Neural cell (in vitro differentiated cells): Measurements from ENCODE around the gene KCNIP2. TPM values are rescaled to one million over a fixed set of nuclear protein-coding genes. Genes with fewer than 3 reads are reported as not detected.

ENCODE experiments used
- H2AFZ ChIP-seq: fragments of 200-600, 300-800 bp; sonication (generic), shearing (Covaris generic); 2 replicates; pipeline ENCODE4 v1.6.0; 2014; ENCODE audit warnings: low read depth, mild to moderate bottlenecking, antibody characterized with exemption, low read length, moderate library complexity
- H3F3A ChIP-seq: fragments of 200-600 bp; shearing (Covaris generic); 2 replicates; pipeline ENCODE4 v1.6.1; 2016; ENCODE audit warnings: mild to moderate bottlenecking, moderate library complexity, mixed read lengths, antibody characterized with exemption, low read length; ENCODE audit not compliant: insufficient read depth, poor library complexity, severe bottlenecking
- H3K27ac ChIP-seq: fragments of 200-600, 300-800 bp; sonication (generic), shearing (Covaris generic); 2 replicates; pipeline ENCODE4 v1.5.1; 2014; ENCODE audit warnings: mild to moderate bottlenecking, low read length, moderate library complexity
- H3K27me3 ChIP-seq: fragments of 300-800, 200-600 bp; sonication (generic), shearing (Covaris generic); 2 replicates; pipeline ENCODE4 v1.6.0; 2014; ENCODE audit warnings: mild to moderate bottlenecking, low read depth, low read length, moderate library complexity; ENCODE audit not compliant: insufficient read depth
- H3K36me3 ChIP-seq: fragments of 300-800, 200-600 bp; sonication (generic), shearing (Covaris generic); 2 replicates; pipeline ENCODE4 v1.5.1; 2014; ENCODE audit warnings: mild to moderate bottlenecking, antibody characterized with exemption, low read length, moderate library complexity; ENCODE audit not compliant: insufficient read depth
- H3K4me2 ChIP-seq: fragments of 300-800, 200-600 bp; sonication (generic), shearing (Covaris generic); 2 replicates; pipeline ENCODE4 v1.6.0; 2014; ENCODE audit warnings: mild to moderate bottlenecking, low read length
- H3K4me3 ChIP-seq: fragments of 300-800, 200-600 bp; sonication (generic), shearing (Covaris generic); 2 replicates; pipeline ENCODE4 v1.5.1; 2014; ENCODE audit warnings: mild to moderate bottlenecking, low read length, moderate library complexity
- H3K79me2 ChIP-seq: fragments of 200-600 bp; shearing (Covaris generic); replicated peaks from 2 replicates; pipeline ENCODE4 v1.6.0; 2014; ENCODE audit warnings: mild to moderate bottlenecking, low read length, moderate library complexity; ENCODE audit not compliant: insufficient read depth
- H3K9ac ChIP-seq: fragments of 300-800, 200-600 bp; sonication (generic), shearing (Covaris generic); 2 replicates; pipeline ENCODE4 v1.6.1; 2016; ENCODE audit warnings: mild to moderate bottlenecking, low read length, mixed read lengths
- H3K9me2 ChIP-seq: fragments of 200-600 bp; shearing (Covaris generic); 2 replicates; pipeline ENCODE4 v1.6.1; 2016; ENCODE audit warnings: mild to moderate bottlenecking, low read length, mixed read lengths; ENCODE audit not compliant: insufficient read depth
- H3K9me3 ChIP-seq: fragments of 200-600, 300-800 bp; sonication (generic), shearing (Covaris generic); 2 replicates; pipeline ENCODE4 v1.6.1; 2016; ENCODE audit warnings: mild to moderate bottlenecking, mixed run types, low read length, moderate library complexity, mixed read lengths
- H4K20me1 ChIP-seq: fragments of 200-600 bp; shearing (Covaris generic); 2 replicates; pipeline ENCODE4 v1.6.1; 2016; ENCODE audit warnings: mild to moderate bottlenecking, mixed run types; ENCODE audit not compliant: insufficient read depth
- EP300 ChIP-seq: fragments of 450-650 bp; conservative IDR thresholded peaks from 2 replicates; pipeline ENCODE4 v1.6.1; 2014; ENCODE audit warnings: antibody characterized with exemption, mild to moderate bottlenecking, moderate library complexity; ENCODE audit not compliant: poor library complexity, severe bottlenecking
- EZH2 ChIP-seq: fragments of 200-600, 300-800 bp; shearing (Covaris generic), sonication (generic); IDR thresholded peaks from 2 replicates; pipeline ENCODE4 v1.6.1; 2014; ENCODE audit warnings: antibody characterized with exemption, low read length, borderline replicate concordance, mild to moderate bottlenecking; ENCODE audit not compliant: insufficient read depth, poor library complexity, severe bottlenecking
- MXI1 ChIP-seq: fragments of 450-650 bp; conservative IDR thresholded peaks from 2 replicates; pipeline ENCODE4 v1.6.1; 2014; ENCODE audit warnings: antibody characterized with exemption, mild to moderate bottlenecking; ENCODE audit not compliant: poor library complexity, severe bottlenecking
- POLR2AphosphoS5 ChIP-seq: IDR thresholded peaks from 2 replicates; pipeline ENCODE4 v1.6.1; 2012
- RAD21 ChIP-seq: fragments of 450-650 bp; conservative IDR thresholded peaks from 2 replicates; pipeline ENCODE4 v1.6.1; 2014; ENCODE audit warnings: antibody characterized with exemption, mild to moderate bottlenecking, moderate library complexity
- REST ChIP-seq: IDR thresholded peaks from 2 replicates; pipeline ENCODE4 v1.6.1; 2012; ENCODE audit warnings: borderline replicate concordance
- SMC3 ChIP-seq: fragments of 450-650 bp; conservative IDR thresholded peaks from 2 replicates; pipeline ENCODE4 v1.6.1; 2014; ENCODE audit warnings: antibody characterized with exemption, mild to moderate bottlenecking, moderate library complexity; ENCODE audit not compliant: poor library complexity
- TAF1 ChIP-seq: IDR thresholded peaks from 2 replicates; pipeline ENCODE4 v1.6.1; 2012; ENCODE audit warnings: low read depth
- polyA plus RNA-seq: library from polyadenylated mRNA; depleted of rRNA; stranded (reverse); fragments of >200 nt; gene quantifications from 2 replicates; pipeline ENCODE4 v1.2.3, GENCODE V29; 2014
- TF ChIP-seq, protein P1 (sequence below): fragments of 450-650 bp; IDR thresholded peaks from 2 replicates; pipeline ENCODE4 v1.5.1; 2014; ENCODE audit warnings: antibody characterized with exemption, mild to moderate bottlenecking, moderate library complexity; ENCODE audit not compliant: poor library complexity, severe bottlenecking

Gene KCNIP2
- polyA plus RNA-seq, 1 donor from 2014 or later = 10.0 TPM

DNA sequence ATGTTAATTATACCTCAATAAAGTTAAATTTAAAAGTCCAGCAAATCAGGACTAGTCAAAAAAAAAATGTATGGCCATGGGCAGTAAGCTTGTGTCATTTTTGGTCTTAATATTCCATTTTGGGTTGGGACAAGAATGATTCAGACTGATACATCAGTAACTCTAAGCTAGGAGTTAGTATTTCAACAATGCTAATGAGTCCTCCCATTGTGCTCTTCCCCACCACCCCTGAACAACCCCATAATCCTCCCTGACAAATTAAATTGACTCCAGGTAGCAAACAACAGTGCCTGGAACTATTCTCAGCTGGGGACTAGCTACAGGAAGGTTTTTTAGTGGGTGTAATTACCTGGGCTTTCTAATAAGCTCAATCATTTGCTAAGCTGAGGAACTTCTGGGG lies 30.7 kb upstream of the KCNIP2 start:
- Histone ChIP-seq H2AFZ (no peak overlapping the region), H3F3A (no peaks in the 10 kb centered on the region), H3K4me3 (no peak overlapping the region), H3K4me2 (no peak overlapping the region), H3K9me2 (no peaks in the 10 kb centered on the region), H3K9me3 (no peaks in the 10 kb centered on the region), H3K36me3 (no peaks in the 10 kb centered on the region), H3K9ac (no peak overlapping the region), H3K27me3 (no peaks in the 10 kb centered on the region), H3K27ac (no peak overlapping the region), H3K79me2 (no peaks in the 10 kb centered on the region), H4K20me1 (no peaks in the 10 kb centered on the region)
- no peak for TF ChIP-seq TAF1

DNA sequence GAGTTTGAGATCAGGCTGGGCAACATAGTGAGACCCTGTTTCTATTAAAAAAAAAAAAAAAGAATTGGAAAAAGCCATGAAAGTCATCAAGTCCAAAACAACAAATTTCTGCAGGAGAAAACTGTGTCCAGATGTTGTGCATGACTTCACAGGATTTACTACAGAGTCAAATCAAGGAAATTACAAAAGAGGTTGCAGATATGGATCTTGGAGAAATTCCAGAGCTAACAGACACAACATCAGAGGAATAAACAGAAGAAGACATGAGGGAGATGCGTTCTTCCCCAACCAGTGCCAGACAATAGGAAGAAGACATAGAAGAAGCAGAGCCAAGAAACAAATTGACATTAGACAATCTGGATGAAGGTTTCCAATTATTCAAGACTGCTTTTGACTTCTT lies 24.3 kb upstream of the KCNIP2 start:
- no peaks in the 10 kb centered on the region for H3K79me2 ChIP-seq
- H3K27ac ChIP-seq = no peak overlapping the region
- TF ChIP-seq REST = no peak
- TF ChIP-seq EZH2 = no peak
- no peak for TF ChIP-seq POLR2AphosphoS5
- TF ChIP-seq SMC3 = no peak
- no peak for TF ChIP-seq TAF1
- no peak for TF ChIP-seq MXI1
- no peak for TF ChIP-seq EP300
- no peak for TF ChIP-seq RAD21
- TF ChIP-seq, protein P1, sequence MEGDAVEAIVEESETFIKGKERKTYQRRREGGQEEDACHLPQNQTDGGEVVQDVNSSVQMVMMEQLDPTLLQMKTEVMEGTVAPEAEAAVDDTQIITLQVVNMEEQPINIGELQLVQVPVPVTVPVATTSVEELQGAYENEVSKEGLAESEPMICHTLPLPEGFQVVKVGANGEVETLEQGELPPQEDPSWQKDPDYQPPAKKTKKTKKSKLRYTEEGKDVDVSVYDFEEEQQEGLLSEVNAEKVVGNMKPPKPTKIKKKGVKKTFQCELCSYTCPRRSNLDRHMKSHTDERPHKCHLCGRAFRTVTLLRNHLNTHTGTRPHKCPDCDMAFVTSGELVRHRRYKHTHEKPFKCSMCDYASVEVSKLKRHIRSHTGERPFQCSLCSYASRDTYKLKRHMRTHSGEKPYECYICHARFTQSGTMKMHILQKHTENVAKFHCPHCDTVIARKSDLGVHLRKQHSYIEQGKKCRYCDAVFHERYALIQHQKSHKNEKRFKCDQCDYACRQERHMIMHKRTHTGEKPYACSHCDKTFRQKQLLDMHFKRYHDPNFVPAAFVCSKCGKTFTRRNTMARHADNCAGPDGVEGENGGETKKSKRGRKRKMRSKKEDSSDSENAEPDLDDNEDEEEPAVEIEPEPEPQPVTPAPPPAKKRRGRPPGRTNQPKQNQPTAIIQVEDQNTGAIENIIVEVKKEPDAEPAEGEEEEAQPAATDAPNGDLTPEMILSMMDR = no peak
- H4K20me1 ChIP-seq = no peaks in the 10 kb centered on the region
- no peak overlapping the region for H3K4me3 ChIP-seq
- H3K9me2 ChIP-seq = no peaks in the 10 kb centered on the region
- H3K36me3 ChIP-seq = no peaks in the 10 kb centered on the region
- no peak overlapping the region for H2AFZ ChIP-seq
- H3K9me3 ChIP-seq = no peaks in the 10 kb centered on the region
- H3F3A ChIP-seq = no peaks in the 10 kb centered on the region
- H3K4me2 ChIP-seq = no peak overlapping the region
- no peak overlapping the region for H3K9ac ChIP-seq
- H3K27me3 ChIP-seq = no peaks in the 10 kb centered on the region

- no peaks in the 10 kb centered on the region for H3K9me2 ChIP-seq
- no peaks in the 10 kb centered on the region for H3K9me3 ChIP-seq
- no peak for TF ChIP-seq MXI1
- TF ChIP-seq TAF1 = no peak
- no peak for TF ChIP-seq RAD21
- TF ChIP-seq POLR2AphosphoS5 = no peak
- no peak for TF ChIP-seq EZH2
- no peak for TF ChIP-seq EP300
- TF ChIP-seq SMC3 = no peak
- TF ChIP-seq REST = no peak
- TF ChIP-seq, protein P1 = no peak
- H2AFZ ChIP-seq = no peak overlapping the region
- H3K4me2 ChIP-seq = no peak overlapping the region
- no peaks in the 10 kb centered on the region for H3K27me3 ChIP-seq
- no peaks in the 10 kb centered on the region for H4K20me1 ChIP-seq
- no peaks in the 10 kb centered on the region for H3K79me2 ChIP-seq
- no peak overlapping the region for H3K9ac ChIP-seq
- no peak overlapping the region for H3K27ac ChIP-seq
- no peaks in the 10 kb centered on the region for H3K36me3 ChIP-seq
- H3K4me3 ChIP-seq = no peak overlapping the region
- H3F3A ChIP-seq = no peaks in the 10 kb centered on the region
Observed at GRCh38 chr10:101859530-101859929, 15.9 kb upstream of the KCNIP2 start.
